ENCODE results near the gene RGL3. TPM values are rescaled to one million over a fixed set of nuclear protein-coding genes. Genes with fewer than 3 reads are reported as not detected.
"Not testable (repeated sequence)": the region's sequence is repeated elsewhere in the genome, so short reads cannot be mapped to it uniquely, and the experiment has no call there.

RGL3 gene
- polyA plus RNA-seq, 4 donors: 1.1 to 5.6 (median 1.5) TPM; not detected in 1

DNA sequence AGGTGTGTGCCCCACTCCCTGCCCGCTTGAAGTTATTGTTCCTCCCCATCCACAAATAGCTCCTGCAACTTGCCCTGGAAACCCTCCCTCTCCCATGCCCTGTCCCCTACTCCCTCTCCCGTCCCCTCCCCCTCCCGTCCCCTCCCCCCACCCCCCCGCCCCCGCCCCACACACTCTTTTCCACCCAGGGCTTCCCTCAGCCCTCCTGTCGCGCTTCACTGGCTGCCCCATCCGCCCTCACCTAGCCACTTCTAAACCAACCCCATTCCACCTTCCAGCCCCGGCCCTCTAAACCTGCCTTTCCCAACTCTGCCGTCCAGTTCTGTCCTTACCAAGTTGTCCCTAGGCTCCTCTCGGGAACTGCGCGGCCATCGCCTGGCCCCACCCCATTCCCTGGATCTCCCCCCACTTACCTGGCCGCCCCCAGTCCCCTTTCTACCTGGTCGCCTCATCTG is 993 bp downstream of the RGL3 start:
- H3K4me1 ChIP-seq (ENCODE audit: control insufficient read depth in 3 of 3, insufficient read depth in 2 of 3, low read depth in 1 of 3, low read length in 2 of 3): peaks cover 0 to 32% (median 0%) of the 10 kb centered on the region in 3 donors
- 3 to 7% (median 4%) methylated on average over 9 to 14 of the region's 16 CpGs for WGBS, 3 donors
- H3K9me3 ChIP-seq (ENCODE audit: control insufficient read depth in 2 of 2, insufficient read depth in 1 of 2, low read depth in 1 of 2, low read length in 1 of 2): peaks cover 0 to 4% of the 10 kb centered on the region in 2 donors
- H3K36me3 ChIP-seq (ENCODE audit: control insufficient read depth in 3 of 3, insufficient read depth in 2 of 3, low read depth in 1 of 3, low read length in 3 of 3): no peaks in the 10 kb centered on the region
- peaks cover 6 to 73% (median 14%) of the 10 kb centered on the region in 3 donors for H3K27me3 ChIP-seq (ENCODE audit: control insufficient read depth in 3 of 3, insufficient read depth in 3 of 3, low read length in 3 of 3)
- DNase-seq (no peak), FAIRE-seq (no peak)
- no peak overlapping the region for H3K27ac ChIP-seq (ENCODE audit: low read depth in 1 of 3, low read length in 2 of 3)
- no peak overlapping the region for H3K4me3 ChIP-seq (ENCODE audit: low read depth in 1 of 3, low read length in 3 of 3)

DNA sequence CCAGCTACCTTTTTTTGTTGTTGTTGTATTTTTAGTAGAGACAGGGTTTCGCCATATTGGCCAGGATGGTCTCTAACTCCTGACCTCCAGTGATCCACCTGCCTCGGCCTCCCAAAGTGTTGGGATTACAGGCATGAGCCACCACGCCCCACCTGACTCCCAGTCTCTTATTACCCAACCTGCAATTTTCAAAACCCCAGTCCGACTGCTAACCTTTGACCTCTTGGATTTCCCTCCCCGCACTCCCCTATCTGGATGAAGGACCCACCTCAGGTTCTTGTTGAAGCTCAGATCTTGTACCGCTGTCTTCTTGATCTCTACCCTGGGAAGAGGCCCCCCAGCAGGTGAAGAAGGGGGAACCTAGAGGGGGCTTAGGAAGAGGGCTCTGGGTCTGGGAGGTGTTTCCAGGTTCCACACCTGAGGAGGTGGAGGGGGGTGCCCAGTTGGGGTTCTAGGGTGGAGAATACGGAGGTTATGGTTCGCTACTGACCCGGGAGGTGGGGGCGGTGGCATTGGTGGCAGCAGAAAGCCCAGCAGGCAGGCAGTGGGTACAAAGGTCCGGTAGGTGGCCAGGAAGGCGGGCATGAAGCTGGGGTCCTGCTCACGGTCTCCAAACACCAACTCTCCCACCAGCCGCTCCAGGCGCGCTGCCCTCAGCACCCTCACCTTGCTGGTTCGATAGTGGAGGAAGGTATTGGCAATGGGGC is 2.6 kb downstream of the RGL3 start:
- FAIRE-seq (no peak), DNase-seq (no peak)
- H3K9me3 ChIP-seq (ENCODE audit: control insufficient read depth in 2 of 2, insufficient read depth in 1 of 2, low read depth in 1 of 2, low read length in 1 of 2): no peaks in the 10 kb centered on the region
- peaks cover 3 to 56% (median 13%) of the 10 kb centered on the region in 3 donors for H3K27me3 ChIP-seq (ENCODE audit: control insufficient read depth in 3 of 3, insufficient read depth in 3 of 3, low read length in 3 of 3)
- no peaks in the 10 kb centered on the region for H3K36me3 ChIP-seq (ENCODE audit: control insufficient read depth in 3 of 3, insufficient read depth in 2 of 3, low read depth in 1 of 3, low read length in 3 of 3)
- WGBS, 3 donors: 62 to 81% (median 66%) methylated on average over 17 of the region's 17 CpGs
- no peak overlapping the region for H3K27ac ChIP-seq (ENCODE audit: low read depth in 1 of 3, low read length in 2 of 3)
- no peak overlapping the region for H3K4me3 ChIP-seq (ENCODE audit: low read depth in 1 of 3, low read length in 3 of 3)
- H3K4me1 ChIP-seq (ENCODE audit: control insufficient read depth in 3 of 3, insufficient read depth in 2 of 3, low read depth in 1 of 3, low read length in 2 of 3): peaks cover 0 to 19% (median 0%) of the 10 kb centered on the region in 3 donors

DNA sequence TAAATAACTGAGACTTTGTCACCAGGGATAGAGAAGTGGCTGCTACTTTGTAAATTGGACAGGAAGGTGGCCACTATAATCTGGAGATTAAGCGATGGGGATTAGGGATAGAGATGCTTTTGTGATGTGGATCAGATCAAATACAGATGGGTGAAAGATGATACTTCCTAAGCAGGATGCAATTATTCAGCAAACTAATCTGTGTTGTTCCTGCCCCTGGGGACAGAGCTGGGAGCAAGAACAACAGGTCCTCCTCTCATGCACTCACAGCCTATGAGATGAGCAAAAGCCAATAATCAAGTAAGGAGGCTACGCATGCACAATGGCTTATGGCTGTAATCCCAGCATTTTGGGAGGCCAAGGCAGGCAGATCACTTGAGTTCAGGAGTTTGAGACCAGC is 4.6 kb downstream of the RGL3 start:
- WGBS, 3 donors: 90 to 97% (median 92%) methylated on average over 2 of the region's 2 CpGs
- H3K4me1 ChIP-seq (ENCODE audit: control insufficient read depth in 3 of 3, insufficient read depth in 2 of 3, low read depth in 1 of 3, low read length in 2 of 3): peaks cover 0 to 6% (median 0%) of the 10 kb centered on the region in 3 donors
- no peak for FAIRE-seq

DNA sequence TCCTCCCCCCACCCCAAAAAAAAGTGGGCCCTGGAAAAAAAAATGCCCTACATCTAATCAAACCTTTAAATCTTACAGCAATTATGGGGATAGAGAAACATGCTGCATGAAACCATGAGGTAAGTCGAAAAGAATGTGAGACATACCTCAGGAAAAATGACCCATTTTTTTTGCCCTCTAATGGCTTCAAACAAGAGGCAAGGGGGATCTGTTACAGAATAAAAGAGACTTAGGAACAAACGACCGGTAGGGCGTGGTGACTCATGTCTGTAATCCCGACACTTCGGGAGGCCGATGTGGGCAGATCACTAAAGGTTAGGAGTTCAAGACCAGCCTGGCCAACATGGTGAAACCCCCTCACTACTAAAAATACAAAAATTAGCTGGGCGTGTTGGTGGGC is 8.4 kb downstream of the RGL3 start:
- no peaks in the 10 kb centered on the region for H3K36me3 ChIP-seq (ENCODE audit: control insufficient read depth in 3 of 3, insufficient read depth in 2 of 3, low read depth in 1 of 3, low read length in 3 of 3)
- no peak overlapping the region for H3K27ac ChIP-seq (ENCODE audit: low read depth in 1 of 3, low read length in 2 of 3)
- DNase-seq (no peak), FAIRE-seq (no peak)
- peaks cover 0 to 9% (median 6%) of the 10 kb centered on the region in 3 donors for H3K27me3 ChIP-seq (ENCODE audit: control insufficient read depth in 3 of 3, insufficient read depth in 3 of 3, low read length in 3 of 3)
- WGBS, 3 donors: 44 to 66% (median 55%) methylated on average over 8 of the region's 8 CpGs
- no peak overlapping the region for H3K4me3 ChIP-seq (ENCODE audit: low read depth in 1 of 3, low read length in 3 of 3)
- no peaks in the 10 kb centered on the region for H3K9me3 ChIP-seq (ENCODE audit: control insufficient read depth in 2 of 2, insufficient read depth in 1 of 2, low read depth in 1 of 2, low read length in 1 of 2)
- no peaks in the 10 kb centered on the region for H3K4me1 ChIP-seq (ENCODE audit: control insufficient read depth in 3 of 3, insufficient read depth in 2 of 3, low read depth in 1 of 3, low read length in 2 of 3)

More for the DNA sequence above, 4.6 kb downstream of the RGL3 start:
- Histone ChIP-seq H3K4me3 (ENCODE audit: low read depth in 1 of 3, low read length in 3 of 3) (no peak overlapping the region), H3K27ac (ENCODE audit: low read depth in 1 of 3, low read length in 2 of 3) (no peak overlapping the region), H3K36me3 (ENCODE audit: control insufficient read depth in 3 of 3, insufficient read depth in 2 of 3, low read depth in 1 of 3, low read length in 3 of 3) (no peaks in the 10 kb centered on the region), H3K9me3 (ENCODE audit: control insufficient read depth in 2 of 2, insufficient read depth in 1 of 2, low read depth in 1 of 2, low read length in 1 of 2) (no peaks in the 10 kb centered on the region), H3K27me3 (ENCODE audit: control insufficient read depth in 3 of 3, insufficient read depth in 3 of 3, low read length in 3 of 3) (peaks cover 0 to 37% (median 4%) of the 10 kb centered on the region in 3 donors)
- DNase-seq: no peak

DNA sequence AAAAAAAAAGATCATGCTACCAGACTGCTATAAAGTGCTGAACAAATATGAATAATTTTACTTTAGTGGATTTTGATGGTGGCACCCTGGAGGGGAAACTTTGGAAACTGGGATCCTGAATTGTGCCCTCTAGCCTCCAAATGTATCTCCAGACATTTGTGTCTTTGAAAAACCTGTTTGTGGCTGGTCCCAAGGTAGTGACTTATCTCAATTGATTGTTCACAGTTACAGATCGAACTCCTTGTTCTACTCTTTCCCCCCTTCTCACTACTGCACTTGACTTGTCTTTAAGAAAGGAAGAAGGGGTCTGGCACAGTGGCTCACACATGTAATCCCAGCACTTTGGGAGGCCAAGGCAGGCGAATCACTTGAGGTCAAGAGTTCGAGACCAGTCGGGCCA is 10.5 kb downstream of the RGL3 start:
- H3K27me3 ChIP-seq (ENCODE audit: control insufficient read depth in 3 of 3, insufficient read depth in 3 of 3, low read length in 3 of 3): peaks cover 0 to 9% (median 6%) of the 10 kb centered on the region in 3 donors
- WGBS, 3 donors: 80 to 87% (median 83%) methylated on average over 4 of the region's 4 CpGs
- H3K9me3 ChIP-seq (ENCODE audit: control insufficient read depth in 2 of 2, insufficient read depth in 1 of 2, low read depth in 1 of 2, low read length in 1 of 2): no peaks in the 10 kb centered on the region
- H3K36me3 ChIP-seq (ENCODE audit: control insufficient read depth in 3 of 3, insufficient read depth in 2 of 3, low read depth in 1 of 3, low read length in 3 of 3): no peaks in the 10 kb centered on the region
- no peak overlapping the region for H3K4me3 ChIP-seq (ENCODE audit: low read depth in 1 of 3, low read length in 3 of 3)
- no peak overlapping the region for H3K27ac ChIP-seq (ENCODE audit: low read depth in 1 of 3, low read length in 2 of 3)
- no peak for DNase-seq
- H3K4me1 ChIP-seq (ENCODE audit: control insufficient read depth in 3 of 3, insufficient read depth in 2 of 3, low read depth in 1 of 3, low read length in 2 of 3): no peaks in the 10 kb centered on the region
- no peak for FAIRE-seq

DNA sequence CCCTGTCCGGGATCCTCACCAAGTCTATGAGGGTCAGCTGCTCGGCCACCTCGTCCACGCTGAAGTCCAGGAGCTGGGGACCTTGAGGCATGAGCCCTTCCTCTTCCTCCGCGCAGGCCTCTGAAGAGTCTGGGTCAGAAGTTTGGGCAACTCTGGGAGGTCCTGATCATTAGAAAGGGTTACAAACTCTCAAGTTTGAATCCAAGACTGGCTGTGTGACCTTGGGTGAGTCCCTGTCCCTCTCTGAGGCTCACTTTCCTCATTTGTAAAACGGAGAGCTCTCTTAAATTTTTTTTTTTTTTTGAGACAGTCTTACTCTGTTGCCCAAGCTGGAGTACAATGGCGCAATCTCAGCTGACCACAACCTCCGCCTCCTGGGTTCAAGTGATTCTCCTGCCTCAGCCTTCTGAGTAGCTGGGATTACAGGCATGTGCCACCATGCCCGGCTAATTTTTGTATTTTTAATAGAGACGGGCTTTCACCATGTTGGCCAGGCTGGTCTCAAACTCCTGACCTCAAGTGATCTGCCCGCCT is 12.3 kb downstream of the RGL3 start:
- not testable (repeated sequence) for DNase-seq; H3K36me3 ChIP-seq (ENCODE audit: control insufficient read depth in 3 of 3, insufficient read depth in 2 of 3, low read depth in 1 of 3, low read length in 3 of 3); H3K27me3 ChIP-seq (ENCODE audit: control insufficient read depth in 3 of 3, insufficient read depth in 3 of 3, low read length in 3 of 3); H3K27ac ChIP-seq (ENCODE audit: low read depth in 1 of 3, low read length in 2 of 3); H3K4me3 ChIP-seq (ENCODE audit: low read depth in 1 of 3, low read length in 3 of 3); FAIRE-seq; H3K4me1 ChIP-seq (ENCODE audit: control insufficient read depth in 3 of 3, insufficient read depth in 2 of 3, low read depth in 1 of 3, low read length in 2 of 3); H3K9me3 ChIP-seq (ENCODE audit: control insufficient read depth in 2 of 2, insufficient read depth in 1 of 2, low read depth in 1 of 2, low read length in 1 of 2)
- 81 to 91% (median 84%) methylated on average over 12 of the region's 12 CpGs for WGBS, 3 donors

DNA sequence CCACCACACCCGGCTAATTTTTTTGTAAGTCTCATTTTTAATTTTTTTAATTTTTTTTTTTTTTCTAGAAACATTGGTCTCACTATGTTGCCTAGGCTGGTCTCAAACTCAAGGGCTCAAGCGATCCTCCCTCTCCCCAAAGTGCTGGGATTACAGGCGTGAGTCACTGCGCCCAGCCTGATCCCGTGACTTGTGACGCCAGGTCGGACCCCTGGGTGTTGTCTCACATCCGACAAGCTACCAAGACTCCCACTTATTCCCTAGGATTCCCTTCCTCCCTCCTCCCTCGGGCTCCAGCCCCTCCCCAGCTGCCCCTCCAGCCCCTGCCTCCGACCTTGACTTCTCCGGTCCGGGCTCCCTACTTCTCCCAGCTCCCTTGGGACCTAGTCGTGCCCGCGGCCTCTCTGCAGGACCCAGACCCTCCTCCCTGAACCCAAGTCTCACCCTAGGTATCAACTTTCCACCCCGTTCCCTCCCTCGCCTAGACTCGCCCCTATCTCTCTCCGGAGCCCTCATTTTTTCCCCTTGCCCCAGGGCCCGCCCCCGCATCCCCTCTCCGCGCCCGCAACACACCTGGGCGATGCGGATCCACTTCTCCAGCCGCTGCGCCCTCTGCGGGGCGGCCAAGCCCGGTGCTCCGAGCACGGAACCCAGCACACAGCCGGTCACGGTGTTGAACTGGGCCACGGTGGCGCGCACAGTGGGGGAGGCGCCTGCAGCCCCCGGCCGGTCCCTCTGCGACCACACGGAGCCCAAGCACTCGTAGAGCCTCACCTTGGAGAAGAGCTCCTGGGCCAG is 13.1 kb downstream of the RGL3 start:
- Histone ChIP-seq H3K36me3 (ENCODE audit: control insufficient read depth in 3 of 3, insufficient read depth in 2 of 3, low read depth in 1 of 3, low read length in 3 of 3) (no peaks in the 10 kb centered on the region), H3K4me3 (ENCODE audit: low read depth in 1 of 3, low read length in 3 of 3) (no peak overlapping the region), H3K27ac (ENCODE audit: low read depth in 1 of 3, low read length in 2 of 3) (no peak overlapping the region), H3K9me3 (ENCODE audit: control insufficient read depth in 2 of 2, insufficient read depth in 1 of 2, low read depth in 1 of 2, low read length in 1 of 2) (no peaks in the 10 kb centered on the region), H3K4me1 (ENCODE audit: control insufficient read depth in 3 of 3, insufficient read depth in 2 of 3, low read depth in 1 of 3, low read length in 2 of 3) (no peaks in the 10 kb centered on the region), H3K27me3 (ENCODE audit: control insufficient read depth in 3 of 3, insufficient read depth in 3 of 3, low read length in 3 of 3) (peaks cover 0 to 9% (median 6%) of the 10 kb centered on the region in 3 donors)
- 47 to 73% (median 72%) methylated on average over 44 of the region's 44 CpGs for WGBS, 3 donors
- DNase-seq: no peak
- FAIRE-seq: no peak

DNA sequence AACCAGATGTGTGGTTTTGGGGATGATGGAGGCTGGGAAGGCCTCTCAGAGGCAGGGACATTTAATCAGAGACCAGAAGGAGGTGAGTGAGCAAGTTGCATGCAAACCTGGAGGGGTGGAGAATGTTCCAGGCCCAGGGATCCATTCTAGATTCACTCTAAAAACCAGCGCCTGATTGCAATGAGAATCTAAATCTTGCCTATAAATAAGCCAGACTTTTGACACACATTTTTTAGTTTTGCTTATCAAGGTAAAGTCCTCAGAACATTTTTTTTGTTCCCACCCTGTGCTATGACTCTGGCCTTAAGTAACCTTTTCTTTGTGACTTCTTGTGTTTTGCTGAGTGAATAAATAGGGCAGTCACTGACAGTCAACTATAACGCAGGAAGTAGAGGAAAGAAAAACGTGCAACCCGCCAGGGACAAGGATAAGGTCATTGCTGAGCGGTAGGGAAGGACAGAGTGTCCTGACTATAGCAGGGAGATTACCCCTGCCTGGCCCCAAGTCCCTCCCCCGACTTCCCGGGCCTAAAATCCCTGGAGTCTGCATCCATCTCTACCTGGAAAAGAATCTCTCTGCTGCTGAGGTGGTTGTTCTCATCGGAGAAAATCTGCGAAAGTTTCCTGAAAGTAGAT is 14.4 kb downstream of the RGL3 start:
- FAIRE-seq (no peak), DNase-seq (no peak)
- 49 to 58% (median 57%) methylated on average over 9 of the region's 9 CpGs for WGBS, 3 donors
- Histone ChIP-seq H3K27ac (ENCODE audit: low read depth in 1 of 3, low read length in 2 of 3) (no peak overlapping the region), H3K36me3 (ENCODE audit: control insufficient read depth in 3 of 3, insufficient read depth in 2 of 3, low read depth in 1 of 3, low read length in 3 of 3) (no peaks in the 10 kb centered on the region), H3K9me3 (ENCODE audit: control insufficient read depth in 2 of 2, insufficient read depth in 1 of 2, low read depth in 1 of 2, low read length in 1 of 2) (no peaks in the 10 kb centered on the region), H3K4me1 (ENCODE audit: control insufficient read depth in 3 of 3, insufficient read depth in 2 of 3, low read depth in 1 of 3, low read length in 2 of 3) (no peaks in the 10 kb centered on the region), H3K27me3 (ENCODE audit: control insufficient read depth in 3 of 3, insufficient read depth in 3 of 3, low read length in 3 of 3) (peaks cover 0 to 9% (median 6%) of the 10 kb centered on the region in 3 donors), H3K4me3 (ENCODE audit: low read depth in 1 of 3, low read length in 3 of 3) (no peak overlapping the region)

Measured in small intestine (tissue), 7 donors.